Measurements from ENCODE around the gene KAZALD1. TPM values are rescaled to one million over a fixed set of nuclear protein-coding genes. Genes with fewer than 3 reads are reported as not detected.

KAZALD1 gene
- total and polyA plus RNA-seq, 2 experiments from 2014 or later = 27.5 to 52.9 TPM

- no peak for DNase-seq (ENCODE audit: low read depth in 1 of 2, low spot score in 1 of 2)
- Histone ChIP-seq H3K27ac (no peak overlapping the region), H3K4me1 (ENCODE audit: low read depth) (no peaks in the 10 kb centered on the region), H3K4me3 (no peak overlapping the region), H3K27me3 (peaks cover 21% of the 10 kb centered on the region), H3K9me3 (ENCODE audit: low read depth) (no peaks in the 10 kb centered on the region), H3K36me3 (no peaks in the 10 kb centered on the region)
- no peak for TF ChIP-seq CTCF (IDR thresholded peaks at IDR 0.05; ENCODE audit: low read depth, low read length)
Measured at GRCh38 chr10:101094121-101094879, 32.5 kb downstream of the KAZALD1 start.

- no peak for TF ChIP-seq CTCF (IDR thresholded peaks at IDR 0.05; ENCODE audit: low read depth, low read length)
- peaks cover 28% of the 10 kb centered on the region for H3K27me3 ChIP-seq
- no peak for DNase-seq (ENCODE audit: low read depth in 1 of 2, low spot score in 1 of 2)
- H3K9me3 ChIP-seq (ENCODE audit: low read depth) = no peaks in the 10 kb centered on the region
- no peak overlapping the region for H3K4me3 ChIP-seq
- no peaks in the 10 kb centered on the region for H3K4me1 ChIP-seq (ENCODE audit: low read depth)
- H3K36me3 ChIP-seq = no peaks in the 10 kb centered on the region
- H3K27ac ChIP-seq = no peak overlapping the region
Measured at GRCh38 chr10:101095004-101095403, 33.2 kb downstream of the KAZALD1 start.

GRCh38 chr10:101095550-101096213 is 33.9 kb downstream of the KAZALD1 start:
- DNase-seq (ENCODE audit: low read depth in 1 of 2, low spot score in 1 of 2) = peak; percentile 68 to 72
- peaks cover 30% of the 10 kb centered on the region for H3K27me3 ChIP-seq
- H3K4me1 ChIP-seq (ENCODE audit: low read depth) = no peaks in the 10 kb centered on the region
- no peak overlapping the region for H3K4me3 ChIP-seq
- H3K9me3 ChIP-seq (ENCODE audit: low read depth) = no peaks in the 10 kb centered on the region
- peak; percentile 91 for TF ChIP-seq CTCF (IDR thresholded peaks at IDR 0.05; ENCODE audit: low read depth, low read length)
- H3K36me3 ChIP-seq = no peaks in the 10 kb centered on the region
- no peak overlapping the region for H3K27ac ChIP-seq

- H3K4me3 ChIP-seq = no peak overlapping the region
- no peaks in the 10 kb centered on the region for H3K9me3 ChIP-seq (ENCODE audit: low read depth)
- DNase-seq (ENCODE audit: low read depth in 1 of 2, low spot score in 1 of 2) = no peak
- no peaks in the 10 kb centered on the region for H3K4me1 ChIP-seq (ENCODE audit: low read depth)
- H3K27ac ChIP-seq = no peak overlapping the region
- H3K27me3 ChIP-seq = peaks cover 33% of the 10 kb centered on the region
- H3K36me3 ChIP-seq = no peaks in the 10 kb centered on the region
- TF ChIP-seq CTCF (IDR thresholded peaks at IDR 0.05; ENCODE audit: low read depth, low read length) = no peak
Measured at GRCh38 chr10:101096378-101096777, 34.6 kb downstream of the KAZALD1 start.

GRCh38 chr10:101097881-101098280 is 36.1 kb downstream of the KAZALD1 start:
- Histone ChIP-seq H3K4me1 (ENCODE audit: low read depth) (no peaks in the 10 kb centered on the region), H3K27ac (no peak overlapping the region), H3K27me3 (peaks cover 43% of the 10 kb centered on the region), H3K9me3 (ENCODE audit: low read depth) (no peaks in the 10 kb centered on the region), H3K4me3 (no peak overlapping the region), H3K36me3 (no peaks in the 10 kb centered on the region)
- peak in 1 of 2 donors; percentile 36 for DNase-seq (ENCODE audit: low read depth in 1 of 2, low spot score in 1 of 2)
- TF ChIP-seq CTCF (IDR thresholded peaks at IDR 0.05; ENCODE audit: low read depth, low read length) = no peak
